Measurements from ENCODE around the gene CD3G. TPM values are rescaled to one million over a fixed set of nuclear protein-coding genes. Genes with fewer than 3 reads are reported as not detected.

CD3G gene
- total and polyA plus RNA-seq, 2 of the 4 experiments (the other 2 are of a cell fraction) = not detected

DNA sequence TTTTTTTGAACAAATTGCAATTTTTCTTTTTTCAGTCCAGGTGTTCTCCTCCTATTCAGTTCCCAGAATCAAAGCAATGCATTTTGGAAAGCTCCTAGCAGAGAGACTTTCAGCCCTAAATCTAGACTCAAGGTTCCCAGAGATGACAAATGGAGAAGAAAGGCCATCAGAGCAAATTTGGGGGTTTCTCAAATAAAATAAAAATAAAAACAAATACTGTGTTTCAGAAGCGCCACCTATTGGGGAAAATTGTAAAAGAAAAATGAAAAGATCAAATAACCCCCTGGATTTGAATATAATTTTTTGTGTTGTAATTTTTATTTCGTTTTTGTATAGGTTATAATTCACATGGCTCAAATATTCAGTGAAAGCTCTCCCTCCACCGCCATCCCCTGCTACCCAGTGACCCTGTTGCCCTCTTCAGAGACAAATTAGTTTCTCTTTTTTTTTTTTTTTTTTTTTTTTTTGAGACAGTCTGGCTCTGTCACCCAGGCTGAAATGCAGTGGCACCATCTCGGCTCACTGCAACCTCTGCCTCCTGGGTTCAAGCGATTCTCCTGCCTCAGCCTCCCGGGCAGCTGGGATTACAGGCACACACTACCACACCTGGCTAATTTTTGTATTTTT lies 9.1 kb downstream of the CD3G start:
- Histone ChIP-seq H3K9me1 (ENCODE audit: insufficient read depth, low read length) (no peaks in the 10 kb centered on the region), H3K18ac (ENCODE audit: low read depth, low read length) (no peak overlapping the region), H2AFZ (replicated peaks; ENCODE audit: low read length, poor library complexity) (no peak overlapping the region), H2BK120ac (ENCODE audit: low read depth, low read length) (no peak overlapping the region), H3K14ac (replicated peaks; ENCODE audit: low read depth, low read length) (no peak overlapping the region), H4K8ac (ENCODE audit: low read depth in 2 of 2, low read length in 2 of 2) (no peak overlapping the region), H3K4me2 (ENCODE audit: low read depth, low read length) (no peak overlapping the region), H2AK9ac (replicated peaks; ENCODE audit: low read depth, low read length, poor library complexity) (no peak overlapping the region), H3K56ac (ENCODE audit: extremely low read depth, insufficient read depth, low read length) (no peak overlapping the region), H4K91ac (ENCODE audit: insufficient read depth, low read depth, low read length) (no peak overlapping the region), H3K4me1 (ENCODE audit: control insufficient read depth, insufficient read depth, low read length) (no peaks in the 10 kb centered on the region), H2BK20ac (ENCODE audit: low read depth, low read length) (no peak overlapping the region), H3K27ac (ENCODE audit: insufficient read depth, low read length) (no peak overlapping the region), H3K9me3 (ENCODE audit: control insufficient read depth, insufficient read depth, low read length) (no peaks in the 10 kb centered on the region), H3K23ac (ENCODE audit: low read depth, low read length) (no peak overlapping the region), H3K36me3 (ENCODE audit: control insufficient read depth, insufficient read depth, low read length) (no peaks in the 10 kb centered on the region), H3K27me3 (ENCODE audit: control insufficient read depth, insufficient read depth, low read length) (peaks cover 11% of the 10 kb centered on the region), H4K5ac (ENCODE audit: low read depth, low read length) (no peak overlapping the region), H3K4me3 (ENCODE audit: insufficient read depth, low read depth, low read length) (no peak overlapping the region), H2BK5ac (ENCODE audit: low read depth, low read length, poor library complexity, severe bottlenecking) (no peak overlapping the region), H2AK5ac (ENCODE audit: low read depth, low read length) (no peak overlapping the region), H3K9ac (ENCODE audit: low read depth, low read length) (no peak overlapping the region), H4K20me1 (ENCODE audit: insufficient read depth, low read length) (no peaks in the 10 kb centered on the region), H3K79me1 (ENCODE audit: low read depth in 1 of 2, low read length in 2 of 2) (no peaks in the 10 kb centered on the region), H2BK15ac (ENCODE audit: low read depth, low read length) (no peak overlapping the region), H3K4ac (ENCODE audit: low read depth, low read length) (no peak overlapping the region)
- WGBS, 2 experiments (ENCODE audit: extremely low coverage in 2 of 2, insufficient read length in 1 of 2) = no CpG with 5 or more reads among the region's 6 CpGs
- TF ChIP-seq, protein P1, sequence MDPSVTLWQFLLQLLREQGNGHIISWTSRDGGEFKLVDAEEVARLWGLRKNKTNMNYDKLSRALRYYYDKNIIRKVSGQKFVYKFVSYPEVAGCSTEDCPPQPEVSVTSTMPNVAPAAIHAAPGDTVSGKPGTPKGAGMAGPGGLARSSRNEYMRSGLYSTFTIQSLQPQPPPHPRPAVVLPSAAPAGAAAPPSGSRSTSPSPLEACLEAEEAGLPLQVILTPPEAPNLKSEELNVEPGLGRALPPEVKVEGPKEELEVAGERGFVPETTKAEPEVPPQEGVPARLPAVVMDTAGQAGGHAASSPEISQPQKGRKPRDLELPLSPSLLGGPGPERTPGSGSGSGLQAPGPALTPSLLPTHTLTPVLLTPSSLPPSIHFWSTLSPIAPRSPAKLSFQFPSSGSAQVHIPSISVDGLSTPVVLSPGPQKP (IDR thresholded peaks at IDR 0.05; ENCODE audit: borderline replicate concordance, low read depth, low read length) = no peak
- peak; percentile 54 for TF ChIP-seq SMC3 (IDR thresholded peaks at IDR 0.05; ENCODE audit: low read depth, low read length)
- no peak for TF ChIP-seq CHD1 (IDR thresholded peaks at IDR 0.05; ENCODE audit: low read depth, low read length)
- TF ChIP-seq MXI1 (IDR thresholded peaks at IDR 0.05; ENCODE audit: borderline replicate concordance, low read depth, low read length) = no peak
- no peak for TF ChIP-seq RCOR1 (IDR thresholded peaks at IDR 0.05; ENCODE audit: insufficient replicate concordance, low read length)
- no peak for TF ChIP-seq POLR2A (IDR thresholded peaks at IDR 0.05; ENCODE audit: low read depth, low read length)
- TF ChIP-seq FOS (IDR thresholded peaks at IDR 0.05; ENCODE audit: low read depth, low read length) = no peak
- TF ChIP-seq, protein P2, sequence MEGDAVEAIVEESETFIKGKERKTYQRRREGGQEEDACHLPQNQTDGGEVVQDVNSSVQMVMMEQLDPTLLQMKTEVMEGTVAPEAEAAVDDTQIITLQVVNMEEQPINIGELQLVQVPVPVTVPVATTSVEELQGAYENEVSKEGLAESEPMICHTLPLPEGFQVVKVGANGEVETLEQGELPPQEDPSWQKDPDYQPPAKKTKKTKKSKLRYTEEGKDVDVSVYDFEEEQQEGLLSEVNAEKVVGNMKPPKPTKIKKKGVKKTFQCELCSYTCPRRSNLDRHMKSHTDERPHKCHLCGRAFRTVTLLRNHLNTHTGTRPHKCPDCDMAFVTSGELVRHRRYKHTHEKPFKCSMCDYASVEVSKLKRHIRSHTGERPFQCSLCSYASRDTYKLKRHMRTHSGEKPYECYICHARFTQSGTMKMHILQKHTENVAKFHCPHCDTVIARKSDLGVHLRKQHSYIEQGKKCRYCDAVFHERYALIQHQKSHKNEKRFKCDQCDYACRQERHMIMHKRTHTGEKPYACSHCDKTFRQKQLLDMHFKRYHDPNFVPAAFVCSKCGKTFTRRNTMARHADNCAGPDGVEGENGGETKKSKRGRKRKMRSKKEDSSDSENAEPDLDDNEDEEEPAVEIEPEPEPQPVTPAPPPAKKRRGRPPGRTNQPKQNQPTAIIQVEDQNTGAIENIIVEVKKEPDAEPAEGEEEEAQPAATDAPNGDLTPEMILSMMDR (conservative IDR thresholded peaks at IDR 0.05; ENCODE audit: low read depth, low read length) = peak; percentile 63
- no peak for TF ChIP-seq MAZ (IDR thresholded peaks at IDR 0.05; ENCODE audit: borderline replicate concordance, low read depth, low read length)
- no peak for TF ChIP-seq NFE2L2 (IDR thresholded peaks at IDR 0.05; ENCODE audit: low read depth, low read length)
- TF ChIP-seq BHLHE40 (IDR thresholded peaks at IDR 0.05; ENCODE audit: low read depth, low read length) = no peak
- peak; percentile 45 for TF ChIP-seq RAD21 (IDR thresholded peaks at IDR 0.05; ENCODE audit: low read length)
- in situ Hi-C loops (cut with MboI; ENCODE audit: low sequenced_read_pairs) = loop anchor here (10.0 to 25.0 kb wide), 2 partner anchors 208 to 991 kb away; no protein-coding TSS in a partner anchor
- no TSS peak for BruUV-seq (replicated peaks)
- ChIA-PET POLR2A (ENCODE audit: unreplicated experiment) (no interaction called here), CTCF (interaction anchor here (0.6 to 2.0 kb wide), 3 partner anchors 52 to 207 kb away, joined by 3 to 11 read pairs (median 3); no protein-coding TSS in a partner anchor)
- DNase-seq (peak; percentile 5), ATAC-seq (ENCODE audit: low read depth) (no peak)
- intact Hi-C loops (cut with micrococcal nuclease) = loop anchor here (1.0 kb wide), 2 partner anchors 155 to 208 kb away; no protein-coding TSS in a partner anchor
- dilution Hi-C loops (cut with HindIII; ENCODE audit: low sequenced_read_pairs, unreplicated experiment) = no loop called here

All from IMR-90 (cell line).